ENCODE results near the gene GPR78.

- no peak for TF ChIP-seq CTCF (conservative IDR thresholded peaks at IDR 0.05 in 1 of 2, IDR thresholded peaks at IDR 0.05 in 1 of 2; ENCODE audit: low read depth in 1 of 2, low read length in 2 of 2)
- no peak for TF ChIP-seq EZH2 (IDR thresholded peaks at IDR 0.05; ENCODE audit: low read length, missing control alignments)
These were observed 23.6 kb upstream of the GPR78 start for GRCh38 chr4:8556341-8557150.

Data from fibroblast of lung (primary cell).